ENCODE data around the gene THG1L.
A peak's percentile ranks its signal among the peaks of the same experiment; 100 is the strongest.

Gene THG1L

DNA sequence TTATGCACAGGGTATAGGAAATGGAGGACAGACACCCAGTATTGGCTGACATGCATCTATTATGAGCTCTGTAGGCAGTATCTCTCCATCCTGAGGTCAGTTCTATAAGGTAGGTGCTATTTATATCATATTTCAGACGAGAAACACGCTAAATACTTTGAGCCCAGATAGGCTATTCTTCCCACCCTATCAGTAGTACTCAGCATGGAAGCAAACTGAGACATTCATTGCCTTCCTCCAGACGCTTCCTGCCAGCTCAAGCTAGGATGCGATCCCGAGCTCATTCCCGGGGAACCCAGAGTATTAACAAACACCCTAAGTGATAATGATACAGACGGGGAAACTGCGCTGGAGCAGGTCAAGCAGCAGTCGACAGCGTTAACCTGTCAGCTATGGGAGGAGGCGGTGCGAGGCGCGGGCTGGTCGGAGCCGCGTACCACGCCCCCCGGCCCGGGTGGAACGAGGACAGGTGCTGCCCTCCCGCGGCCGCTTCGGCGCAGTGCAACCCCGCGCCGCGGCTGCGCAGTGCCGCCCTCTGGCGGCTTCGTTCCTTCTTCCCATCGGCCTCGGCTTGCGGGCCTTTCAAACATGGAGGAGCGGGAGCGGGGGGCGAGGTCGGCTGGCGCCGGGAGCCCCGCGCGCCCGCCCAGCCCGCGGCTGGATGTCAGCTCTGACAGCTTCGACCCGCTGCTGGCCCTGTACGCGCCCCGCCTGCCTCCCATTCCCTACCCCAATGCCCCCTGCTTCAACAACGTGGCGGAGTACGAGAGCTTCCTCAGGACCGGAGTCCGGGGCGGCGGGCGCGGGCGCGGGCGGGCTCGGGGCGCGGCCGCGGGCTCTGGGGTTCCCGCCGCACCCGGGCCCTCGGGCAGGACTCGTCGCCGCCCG is 12.2 kb downstream of the THG1L start, which contains the start of gene LSM11:
Gene LSM11 (plus strand): TSS at position 550 of the 888 bp plus-strand sequence. CDS start 39 bp downstream, at position 589.
- H3K27me3 ChIP-seq (ENCODE audit: insufficient read depth, poor library complexity, severe bottlenecking) = no peaks in the 10 kb centered on the region
- peak within 1 kb of the TSS; percentile 96 for H3K4me3 ChIP-seq (ENCODE audit: severe bottlenecking)
- no peaks in the 10 kb centered on the region for H3K9me3 ChIP-seq (ENCODE audit: severe bottlenecking)
- peak within 1 kb of the TSS; percentile 46 for H3K27ac ChIP-seq (ENCODE audit: poor library complexity, severe bottlenecking)
- H3K36me3 ChIP-seq (ENCODE audit: low read depth) = peaks cover 9% of the 10 kb centered on the region
- TF ChIP-seq, protein P1, sequence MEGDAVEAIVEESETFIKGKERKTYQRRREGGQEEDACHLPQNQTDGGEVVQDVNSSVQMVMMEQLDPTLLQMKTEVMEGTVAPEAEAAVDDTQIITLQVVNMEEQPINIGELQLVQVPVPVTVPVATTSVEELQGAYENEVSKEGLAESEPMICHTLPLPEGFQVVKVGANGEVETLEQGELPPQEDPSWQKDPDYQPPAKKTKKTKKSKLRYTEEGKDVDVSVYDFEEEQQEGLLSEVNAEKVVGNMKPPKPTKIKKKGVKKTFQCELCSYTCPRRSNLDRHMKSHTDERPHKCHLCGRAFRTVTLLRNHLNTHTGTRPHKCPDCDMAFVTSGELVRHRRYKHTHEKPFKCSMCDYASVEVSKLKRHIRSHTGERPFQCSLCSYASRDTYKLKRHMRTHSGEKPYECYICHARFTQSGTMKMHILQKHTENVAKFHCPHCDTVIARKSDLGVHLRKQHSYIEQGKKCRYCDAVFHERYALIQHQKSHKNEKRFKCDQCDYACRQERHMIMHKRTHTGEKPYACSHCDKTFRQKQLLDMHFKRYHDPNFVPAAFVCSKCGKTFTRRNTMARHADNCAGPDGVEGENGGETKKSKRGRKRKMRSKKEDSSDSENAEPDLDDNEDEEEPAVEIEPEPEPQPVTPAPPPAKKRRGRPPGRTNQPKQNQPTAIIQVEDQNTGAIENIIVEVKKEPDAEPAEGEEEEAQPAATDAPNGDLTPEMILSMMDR (IDR thresholded peaks at IDR 0.05; ENCODE audit: poor library complexity, severe bottlenecking) = peak; percentile 100
- DNase-seq (ENCODE audit: low spot score) (peak; percentile 95), ATAC-seq (ENCODE audit: low read depth) (peak; percentile 89)
- peaks cover 2% of the 10 kb centered on the region for H3K4me1 ChIP-seq (ENCODE audit: insufficient read depth, poor library complexity, severe bottlenecking)

GRCh38 chr5:157744051-157745011 is 13.1 kb downstream of the THG1L start:
- ATAC-seq (ENCODE audit: low read depth) = peak; percentile 5; the same call in 1 of the 3 replicates
- DNase-seq (ENCODE audit: low spot score) = no peak
- peaks cover 10% of the 10 kb centered on the region for H3K4me1 ChIP-seq (ENCODE audit: insufficient read depth, poor library complexity, severe bottlenecking)
- no peaks in the 10 kb centered on the region for H3K27me3 ChIP-seq (ENCODE audit: insufficient read depth, poor library complexity, severe bottlenecking)
- H3K9me3 ChIP-seq (ENCODE audit: severe bottlenecking) = no peaks in the 10 kb centered on the region
- peaks cover 2% of the 10 kb centered on the region for H3K36me3 ChIP-seq (ENCODE audit: low read depth)
- H3K4me3 ChIP-seq (ENCODE audit: severe bottlenecking) = peak overlapping the region; percentile 96
- TF ChIP-seq, protein P1 (IDR thresholded peaks at IDR 0.05; ENCODE audit: poor library complexity, severe bottlenecking) = no peak
- H3K27ac ChIP-seq (ENCODE audit: poor library complexity, severe bottlenecking) = peak overlapping the region; percentile 46

DNA sequence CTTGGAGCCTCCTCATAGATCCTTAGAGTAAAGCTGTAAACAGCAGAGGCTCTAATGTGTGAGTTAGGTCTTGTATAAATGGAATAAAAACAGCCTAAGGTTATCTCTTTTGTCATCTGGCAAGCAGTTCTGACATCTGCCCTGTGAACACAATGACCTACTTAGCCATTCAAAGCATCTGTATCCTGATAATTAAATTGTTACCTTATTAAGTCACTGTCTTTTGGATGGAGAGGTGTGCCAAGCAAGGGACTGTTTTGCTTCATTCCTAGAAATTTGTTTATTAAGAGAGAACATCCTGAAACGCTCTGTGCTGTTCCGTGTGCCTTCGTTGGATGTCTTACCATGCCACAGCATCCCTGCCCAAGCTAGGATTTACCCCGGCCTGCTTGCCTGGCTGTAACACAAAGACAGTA is 13.8 kb downstream of the THG1L start:
- DNase-seq (ENCODE audit: low spot score) (no peak), ATAC-seq (ENCODE audit: low read depth) (no peak)
- H3K4me1 ChIP-seq (ENCODE audit: insufficient read depth, poor library complexity, severe bottlenecking) = peaks cover 17% of the 10 kb centered on the region
- TF ChIP-seq, protein P1 (IDR thresholded peaks at IDR 0.05; ENCODE audit: poor library complexity, severe bottlenecking) = no peak
- H3K36me3 ChIP-seq (ENCODE audit: low read depth) = no peaks in the 10 kb centered on the region
- H3K4me3 ChIP-seq (ENCODE audit: severe bottlenecking) = peak overlapping the region; percentile 96
- H3K9me3 ChIP-seq (ENCODE audit: severe bottlenecking) = no peaks in the 10 kb centered on the region
- H3K27me3 ChIP-seq (ENCODE audit: insufficient read depth, poor library complexity, severe bottlenecking) = no peaks in the 10 kb centered on the region
- no peak overlapping the region for H3K27ac ChIP-seq (ENCODE audit: poor library complexity, severe bottlenecking)

- DNase-seq (ENCODE audit: low spot score) = no peak
- Histone ChIP-seq H3K4me3 (ENCODE audit: severe bottlenecking) (no peak overlapping the region), H3K9me3 (ENCODE audit: severe bottlenecking) (no peaks in the 10 kb centered on the region), H3K27me3 (ENCODE audit: insufficient read depth, poor library complexity, severe bottlenecking) (no peaks in the 10 kb centered on the region), H3K36me3 (ENCODE audit: low read depth) (peaks cover 13% of the 10 kb centered on the region), H3K4me1 (ENCODE audit: insufficient read depth, poor library complexity, severe bottlenecking) (peaks cover 22% of the 10 kb centered on the region), H3K27ac (ENCODE audit: poor library complexity, severe bottlenecking) (no peak overlapping the region)
- TF ChIP-seq, protein P1 (IDR thresholded peaks at IDR 0.05; ENCODE audit: poor library complexity, severe bottlenecking) = no peak
- ATAC-seq (ENCODE audit: low read depth) = no peak
Measured at GRCh38 chr5:157747173-157747740, 16.0 kb downstream of the THG1L start.

Data from RWPE2 (cell line).